NCI-H446 (cell line): ENCODE data around the gene SREK1IP1.

ENCODE experiments used
- DNase-seq, 2 experiments: peaks; one replicate each; lab custom pipeline; 2025; lab: John Stamatoyannopoulos, UW

Gene SREK1IP1

GRCh38 chr5:64768358-64769312, at the start of gene SREK1IP1, which contains the start of gene CWC27:
SREK1IP1 (minus strand) TSS chr5:64768691; CDS start chr5:64768517, 174 bp downstream.
CWC27 (plus strand) TSS chr5:64768930; CDS start chr5:64769147, 217 bp downstream.
- peak; percentile 80 to 90 for DNase-seq

- DNase-seq = peak in 1 of 2 experiments; percentile 3
Measured at GRCh38 chr5:64818245-64818644, 49.8 kb upstream of the SREK1IP1 start.

GRCh38 chr5:64814073-64814472, 45.6 kb upstream of the SREK1IP1 start:
- DNase-seq = no peak

GRCh38 chr5:64811050-64811640, 42.7 kb upstream of the SREK1IP1 start:
- peak in 1 of 2 experiments; percentile 59 for DNase-seq

GRCh38 chr5:64807520-64807919, 39.0 kb upstream of the SREK1IP1 start:
- no peak for DNase-seq

GRCh38 chr5:64806537-64806936, 38.0 kb upstream of the SREK1IP1 start:
- no peak for DNase-seq

- no peak for DNase-seq
Measured at GRCh38 chr5:64800926-64801325, 32.4 kb upstream of the SREK1IP1 start.

GRCh38 chr5:64796301-64796700, 27.8 kb upstream of the SREK1IP1 start:
- DNase-seq = no peak

GRCh38 chr5:64794053-64794770, 25.7 kb upstream of the SREK1IP1 start:
- no peak for DNase-seq

GRCh38 chr5:64792469-64792868, 24.0 kb upstream of the SREK1IP1 start:
- DNase-seq = no peak

GRCh38 chr5:64790210-64790609, 21.7 kb upstream of the SREK1IP1 start:
- DNase-seq = no peak

GRCh38 chr5:64789457-64789856, 21.0 kb upstream of the SREK1IP1 start:
- no peak for DNase-seq

- DNase-seq = no peak
Measured at GRCh38 chr5:64788156-64788555, 19.7 kb upstream of the SREK1IP1 start.

GRCh38 chr5:64786372-64786771, 17.9 kb upstream of the SREK1IP1 start:
- no peak for DNase-seq

GRCh38 chr5:64784451-64785025, 16.0 kb upstream of the SREK1IP1 start:
- DNase-seq = peak; percentile 35 to 81

- no peak for DNase-seq
Measured at GRCh38 chr5:64775291-64775690, 6.8 kb upstream of the SREK1IP1 start.

GRCh38 chr5:64773533-64773932, 5.0 kb upstream of the SREK1IP1 start:
- no peak for DNase-seq

GRCh38 chr5:64771736-64772135, 3.2 kb upstream of the SREK1IP1 start:
- DNase-seq = no peak

- no peak for DNase-seq
Measured at GRCh38 chr5:64769855-64770254, 1.4 kb upstream of the SREK1IP1 start.

- DNase-seq = peak; percentile 13 to 30
Measured at GRCh38 chr5:64767959-64768357, 533 bp downstream of the SREK1IP1 start.

GRCh38 chr5:64766941-64767340, 1.6 kb downstream of the SREK1IP1 start:
- DNase-seq = no peak
